C4-2B (cell line): Measurements from ENCODE around the gene TMEM82.

Experiments
- H3K27ac ChIP-seq: fragments of 450-650 bp; 2 replicates; pipeline ENCODE4 v1.5.1; 2017
- ZFX ChIP-seq: fragments of 450-650 bp; IDR thresholded peaks from 2 replicates; pipeline ENCODE4 v1.6.1; 2017
- TF ChIP-seq, protein P1 (sequence below): fragments of 450-650 bp; conservative IDR thresholded peaks from 2 replicates; pipeline ENCODE4 v1.5.1; 2017; ENCODE audit warnings: mild to moderate bottlenecking

TMEM82 gene

DNA sequence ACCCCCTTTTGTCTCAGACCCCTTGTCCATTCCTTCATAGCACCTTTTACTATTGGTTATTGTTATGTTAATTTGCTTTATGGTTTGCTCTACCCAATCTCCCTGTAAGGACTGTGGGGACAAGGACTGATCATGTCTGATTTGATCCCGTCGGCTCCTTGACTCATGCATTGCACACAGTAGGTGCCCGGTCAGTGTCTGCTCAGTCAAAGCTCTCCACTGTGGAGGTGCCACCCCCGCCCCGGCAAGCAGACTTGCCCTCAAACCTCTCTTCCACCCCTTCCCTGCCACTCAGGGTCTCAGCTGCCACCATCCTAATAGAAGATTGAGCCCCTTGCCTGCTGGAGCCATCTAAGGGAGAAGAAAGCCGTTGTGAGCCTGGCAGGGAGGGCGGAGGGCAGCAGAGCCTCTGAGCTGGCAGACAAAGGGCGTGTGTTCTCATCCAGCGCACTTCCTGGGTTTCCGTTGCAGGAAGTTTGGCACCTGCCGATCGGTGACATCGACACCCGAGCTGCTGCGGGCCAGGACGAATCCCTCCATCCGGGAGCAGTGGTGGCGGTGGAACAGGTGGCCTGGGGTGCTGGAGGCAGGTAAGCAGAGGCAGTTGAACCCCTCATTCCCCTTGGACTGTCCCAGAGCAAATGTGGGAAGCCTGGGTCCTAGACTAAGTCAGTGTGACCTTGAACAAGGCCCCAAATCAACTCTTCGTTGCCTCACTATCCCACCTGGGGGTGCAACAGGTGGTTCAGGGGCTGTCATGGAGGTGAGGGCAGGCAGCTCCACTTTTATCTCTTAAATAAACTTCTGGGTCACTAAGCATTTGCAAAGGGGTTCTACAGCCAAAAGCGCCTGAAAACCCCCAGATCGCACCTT is 14.1 kb downstream of the TMEM82 start:
- H3K27ac ChIP-seq: peak overlapping the region; percentile 32; the same call in 1 of the 2 replicates
- TF ChIP-seq, protein P1, sequence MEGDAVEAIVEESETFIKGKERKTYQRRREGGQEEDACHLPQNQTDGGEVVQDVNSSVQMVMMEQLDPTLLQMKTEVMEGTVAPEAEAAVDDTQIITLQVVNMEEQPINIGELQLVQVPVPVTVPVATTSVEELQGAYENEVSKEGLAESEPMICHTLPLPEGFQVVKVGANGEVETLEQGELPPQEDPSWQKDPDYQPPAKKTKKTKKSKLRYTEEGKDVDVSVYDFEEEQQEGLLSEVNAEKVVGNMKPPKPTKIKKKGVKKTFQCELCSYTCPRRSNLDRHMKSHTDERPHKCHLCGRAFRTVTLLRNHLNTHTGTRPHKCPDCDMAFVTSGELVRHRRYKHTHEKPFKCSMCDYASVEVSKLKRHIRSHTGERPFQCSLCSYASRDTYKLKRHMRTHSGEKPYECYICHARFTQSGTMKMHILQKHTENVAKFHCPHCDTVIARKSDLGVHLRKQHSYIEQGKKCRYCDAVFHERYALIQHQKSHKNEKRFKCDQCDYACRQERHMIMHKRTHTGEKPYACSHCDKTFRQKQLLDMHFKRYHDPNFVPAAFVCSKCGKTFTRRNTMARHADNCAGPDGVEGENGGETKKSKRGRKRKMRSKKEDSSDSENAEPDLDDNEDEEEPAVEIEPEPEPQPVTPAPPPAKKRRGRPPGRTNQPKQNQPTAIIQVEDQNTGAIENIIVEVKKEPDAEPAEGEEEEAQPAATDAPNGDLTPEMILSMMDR: no peak
- TF ChIP-seq ZFX: no peak

DNA sequence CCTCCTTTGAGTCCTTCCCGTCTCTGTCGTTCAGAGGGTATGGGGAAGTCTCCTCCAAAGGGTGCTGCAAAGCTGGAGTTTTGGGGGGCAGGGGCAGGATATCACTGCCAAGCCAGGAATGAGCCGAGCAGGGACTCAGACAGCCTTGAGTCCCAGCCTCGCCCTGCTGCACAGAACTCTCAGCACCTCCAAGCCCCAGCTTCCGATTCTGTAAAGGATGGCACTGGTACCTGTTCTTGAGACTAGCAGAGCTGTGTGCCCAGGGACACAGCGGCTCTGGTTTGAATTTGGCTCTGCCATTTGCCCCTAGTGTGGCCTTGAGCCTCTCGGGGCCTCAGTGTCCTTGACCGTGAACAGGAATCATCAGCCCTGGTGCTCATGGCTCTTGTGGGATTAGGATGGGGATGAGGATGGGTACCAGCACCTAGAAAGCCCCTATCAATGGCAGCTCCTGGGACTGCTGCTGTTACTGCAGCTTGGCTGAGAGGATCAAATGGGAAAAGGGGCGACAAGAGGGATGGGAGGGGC is 14.8 kb downstream of the TMEM82 start:
- H3K27ac ChIP-seq: no peak overlapping the region; the same call in 1 of the 2 replicates
- TF ChIP-seq ZFX: no peak
- TF ChIP-seq, protein P1: no peak

DNA sequence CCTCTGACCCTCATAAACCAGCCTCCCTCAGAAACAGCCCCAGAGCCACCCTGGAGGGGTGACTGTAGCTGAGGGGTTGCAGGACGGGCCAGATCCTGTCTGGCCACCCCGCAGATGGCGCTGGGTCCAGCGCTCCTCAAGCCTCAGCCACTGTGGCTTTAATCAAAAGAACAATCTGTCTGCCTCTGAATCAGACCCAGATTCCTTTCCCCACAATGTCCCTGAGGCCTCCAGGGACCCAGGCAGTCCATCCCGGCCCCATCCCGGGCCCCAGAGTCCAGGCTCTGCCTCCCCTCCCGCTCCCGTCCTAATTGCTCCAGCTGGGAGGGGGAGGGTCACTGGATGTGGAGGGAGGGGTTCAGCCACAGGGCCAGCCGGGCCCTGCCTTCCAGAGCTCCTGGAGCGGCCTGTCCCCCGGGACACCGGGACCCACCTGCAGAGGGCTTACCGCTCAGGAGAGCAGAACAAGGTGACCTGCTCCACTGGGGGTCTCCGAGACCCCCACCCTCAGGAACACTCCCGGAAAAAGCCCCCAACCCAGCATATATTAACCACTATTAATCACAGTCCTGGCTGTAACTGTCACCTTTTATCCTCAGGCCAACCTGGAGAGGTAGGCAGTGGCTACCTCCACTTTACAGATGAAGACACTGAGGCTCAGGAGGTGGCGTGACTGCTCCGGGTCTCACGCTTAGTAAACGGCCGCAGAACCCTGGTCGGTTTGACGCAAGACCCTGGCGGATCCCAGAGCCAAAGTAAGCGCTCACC is 15.5 kb downstream of the TMEM82 start:
- no peak for TF ChIP-seq ZFX
- TF ChIP-seq, protein P1: no peak
- no peak overlapping the region for H3K27ac ChIP-seq

DNA sequence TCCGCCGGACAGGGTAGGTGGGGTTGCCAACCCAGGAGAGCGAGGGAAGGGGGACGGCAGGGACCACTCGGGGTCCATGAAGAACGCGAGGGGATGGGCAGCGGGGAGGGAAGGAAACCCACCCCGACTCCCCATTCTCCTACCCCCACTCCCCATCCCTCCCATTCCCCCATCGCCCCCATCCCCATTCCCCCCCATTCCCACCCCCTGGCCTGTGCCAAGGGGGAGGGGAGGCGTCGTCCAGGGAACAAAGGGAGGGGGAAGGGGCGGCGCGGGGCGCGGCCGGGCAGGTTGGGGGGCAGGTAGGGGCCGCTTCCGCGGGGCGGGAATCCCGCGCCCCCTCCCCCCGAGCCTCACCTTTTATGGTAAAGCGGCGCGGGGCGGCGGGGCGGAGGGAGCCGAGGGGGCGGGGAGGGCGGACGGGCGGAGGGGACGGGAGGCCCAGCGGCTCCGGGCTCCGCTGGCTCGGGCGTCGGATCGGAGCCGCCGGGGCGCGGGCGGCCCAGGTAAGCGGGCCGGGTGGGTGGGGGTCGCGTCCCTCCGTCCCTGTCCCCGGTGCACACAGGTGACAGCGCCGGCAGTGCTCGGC is 16.1 kb downstream of the TMEM82 start, which contains the start of gene FBLIM1:
Gene FBLIM1, plus strand, starts transcription at position 453 of the 589 bp plus-strand sequence. CDS start 6,189 bp downstream, outside the sequence.
- H3K27ac ChIP-seq: peak within 1 kb of the TSS; percentile 58

DNA sequence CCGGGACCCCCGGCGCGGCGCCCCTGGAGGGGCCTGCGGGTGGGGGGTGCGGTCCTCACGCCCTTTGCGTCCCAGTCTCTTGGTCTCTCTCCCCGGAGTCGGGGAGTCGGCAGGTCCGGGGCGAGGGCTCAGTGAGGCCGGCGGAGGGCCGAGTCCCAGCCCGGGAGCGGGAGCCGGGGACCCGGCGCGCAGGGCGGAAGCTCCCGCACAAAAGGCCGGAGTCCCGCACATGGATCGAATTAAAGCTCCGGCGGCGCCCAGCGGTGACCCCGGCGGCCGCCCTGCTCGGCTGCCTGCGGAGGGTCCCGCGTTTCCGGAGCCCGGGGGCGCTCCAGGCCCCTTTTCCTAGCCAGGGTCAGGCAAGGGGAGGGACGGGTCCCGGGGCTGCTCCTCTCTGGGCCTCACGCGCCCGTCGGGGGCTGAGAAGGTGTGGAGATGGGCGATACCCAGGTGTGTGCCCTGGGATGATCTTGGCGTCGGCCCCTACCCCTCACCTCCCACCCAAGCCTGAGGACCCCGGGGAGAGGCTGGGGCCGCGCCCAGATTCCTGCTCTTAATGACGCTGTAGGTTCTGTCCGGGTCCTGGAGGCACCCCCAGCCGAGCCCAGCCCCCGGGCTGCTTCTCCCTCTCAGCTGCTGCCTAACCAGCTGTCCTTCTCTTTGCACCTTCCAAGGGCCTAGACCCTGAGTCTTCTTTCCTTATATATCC is 16.8 kb downstream of the TMEM82 start:
- TF ChIP-seq, protein P1: no peak
- TF ChIP-seq ZFX: 0 out of 2 replicates have a peak, but pooled peaks have one; percentile 44
- H3K27ac ChIP-seq: peak overlapping the region; percentile 58

More for the DNA sequence above, 16.1 kb downstream of the TMEM82 start, which contains the start of gene FBLIM1:
- TF ChIP-seq, protein P1: no peak
- TF ChIP-seq ZFX: no peak

DNA sequence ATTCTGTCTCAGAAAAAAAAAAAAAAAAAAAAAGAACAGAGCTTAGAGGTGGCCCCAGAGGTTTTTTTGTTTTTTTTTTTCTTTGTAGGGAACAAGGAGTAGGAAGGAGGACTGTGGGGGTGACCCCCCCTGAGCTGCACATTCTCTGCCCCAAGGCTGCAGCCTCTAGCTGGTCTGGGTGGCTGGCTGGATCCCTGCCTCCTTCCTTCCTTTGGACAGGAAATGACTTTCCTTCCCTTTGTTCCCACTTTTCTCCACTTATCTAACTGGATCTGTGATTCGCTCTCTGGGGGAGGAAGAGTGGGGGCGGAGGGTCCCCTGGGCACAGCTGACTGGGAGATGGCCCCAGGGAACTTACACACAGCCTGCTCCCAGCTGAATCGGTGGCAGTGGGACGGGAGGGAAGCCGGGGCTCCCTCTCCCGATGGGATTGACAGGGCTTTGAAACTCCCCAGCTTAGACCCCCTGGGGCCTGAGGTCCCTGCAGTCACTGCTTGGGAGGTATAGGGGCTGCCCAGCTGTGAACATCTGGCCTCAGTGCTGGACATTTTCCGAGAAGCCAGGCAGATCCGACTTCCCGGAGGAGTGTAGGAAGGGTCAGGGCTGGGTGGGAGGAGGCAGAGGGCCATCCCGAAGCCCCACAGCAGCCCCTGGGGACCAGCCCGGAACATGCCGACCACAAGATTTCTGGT is 18.4 kb downstream of the TMEM82 start:
- H3K27ac ChIP-seq: no peak overlapping the region
- TF ChIP-seq, protein P1: no peak
- TF ChIP-seq ZFX: no peak
